ENCODE data around the gene MGRN1.
A peak's percentile ranks its signal among the peaks of the same experiment; 100 is the strongest.

Gene MGRN1

DNA sequence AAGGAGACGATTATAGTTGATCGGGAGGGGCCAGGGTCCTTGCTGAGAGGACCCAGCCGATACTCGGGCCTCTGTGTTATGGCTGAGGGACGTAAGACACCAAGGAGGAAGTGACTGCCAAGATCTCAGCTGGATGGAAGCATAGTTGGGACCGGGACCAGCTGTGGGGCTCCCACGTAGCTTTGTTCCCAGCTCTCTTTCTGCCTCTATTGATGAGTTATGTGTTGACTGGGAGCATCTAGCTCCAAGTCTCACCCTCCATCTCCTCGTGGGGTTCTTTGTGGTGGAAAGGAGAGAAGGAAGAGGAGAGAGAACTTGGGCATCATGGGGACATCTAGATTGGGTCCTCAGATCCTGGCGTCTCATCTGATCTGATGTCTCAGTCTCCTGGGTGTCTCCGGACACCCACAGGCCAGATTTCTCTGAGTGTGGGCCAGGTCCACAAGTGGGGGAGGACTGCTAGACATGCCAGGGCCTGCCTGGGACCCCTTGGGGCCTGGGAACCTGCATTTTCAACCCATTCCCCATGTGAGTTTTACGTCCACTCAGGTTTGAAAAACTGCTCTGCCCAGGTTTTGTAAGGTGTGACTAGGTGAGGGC is 1.0 kb downstream of the MGRN1 start:
- no peak for DNase-seq

DNA sequence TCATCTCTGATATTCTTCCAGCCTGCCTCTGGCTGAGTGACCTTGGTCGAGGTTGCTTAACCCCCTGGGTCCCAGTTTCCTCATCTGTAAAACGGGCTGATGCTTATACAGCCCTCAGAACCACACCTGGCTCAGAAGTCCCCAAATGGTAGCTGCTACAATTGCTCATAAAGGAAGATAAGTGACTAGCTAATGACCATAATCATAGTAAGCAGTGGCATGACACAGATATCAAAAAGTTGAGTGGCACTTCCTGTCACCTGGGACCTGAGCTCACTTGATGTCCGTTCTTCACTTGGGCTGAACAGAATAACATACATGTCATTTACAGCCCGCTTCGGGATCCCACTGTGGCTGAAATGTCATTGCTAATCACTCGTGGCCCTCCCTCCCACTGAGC is 1.8 kb downstream of the MGRN1 start:
- DNase-seq, result no peak

DNA sequence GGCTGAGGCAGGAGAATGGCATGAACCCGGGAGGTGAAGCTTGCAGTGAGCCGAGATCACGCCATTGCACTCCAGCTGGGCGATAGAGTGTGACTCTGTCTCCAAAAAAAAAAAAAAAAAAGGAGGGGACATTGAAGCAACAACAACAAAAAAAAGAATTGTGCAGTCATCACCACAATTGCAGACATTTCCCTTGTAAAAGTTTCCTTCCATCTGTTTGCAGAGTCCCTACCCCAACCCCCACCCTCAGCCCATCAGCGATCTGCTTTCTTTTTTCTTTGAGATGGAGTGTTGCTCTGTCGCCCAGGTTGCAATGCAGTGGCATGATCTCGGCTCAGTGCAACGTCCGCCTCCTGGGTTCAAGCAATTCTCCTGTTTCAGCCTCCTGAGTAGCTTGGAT is 3.7 kb downstream of the MGRN1 start:
- DNase-seq, result no peak

DNA sequence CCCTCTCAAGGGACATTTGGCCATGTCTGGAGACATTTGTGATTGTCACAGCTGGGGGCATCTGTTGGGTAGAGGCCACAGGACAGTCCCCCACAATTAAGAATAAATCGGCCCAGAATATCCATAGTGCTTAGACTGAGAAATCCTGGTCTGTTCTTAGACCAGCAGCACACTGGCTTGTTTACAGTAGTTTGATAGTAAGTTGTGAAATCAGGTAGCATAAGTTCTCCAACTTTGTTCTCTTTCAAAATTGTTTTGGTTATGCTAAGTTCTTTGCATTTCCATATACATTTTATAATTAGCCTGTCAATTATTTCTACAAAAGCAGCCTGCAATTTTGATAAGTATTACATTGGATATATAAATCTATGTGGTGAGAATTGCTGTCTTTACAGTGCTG is 6.8 kb downstream of the MGRN1 start:
- DNase-seq, result no peak

DNA sequence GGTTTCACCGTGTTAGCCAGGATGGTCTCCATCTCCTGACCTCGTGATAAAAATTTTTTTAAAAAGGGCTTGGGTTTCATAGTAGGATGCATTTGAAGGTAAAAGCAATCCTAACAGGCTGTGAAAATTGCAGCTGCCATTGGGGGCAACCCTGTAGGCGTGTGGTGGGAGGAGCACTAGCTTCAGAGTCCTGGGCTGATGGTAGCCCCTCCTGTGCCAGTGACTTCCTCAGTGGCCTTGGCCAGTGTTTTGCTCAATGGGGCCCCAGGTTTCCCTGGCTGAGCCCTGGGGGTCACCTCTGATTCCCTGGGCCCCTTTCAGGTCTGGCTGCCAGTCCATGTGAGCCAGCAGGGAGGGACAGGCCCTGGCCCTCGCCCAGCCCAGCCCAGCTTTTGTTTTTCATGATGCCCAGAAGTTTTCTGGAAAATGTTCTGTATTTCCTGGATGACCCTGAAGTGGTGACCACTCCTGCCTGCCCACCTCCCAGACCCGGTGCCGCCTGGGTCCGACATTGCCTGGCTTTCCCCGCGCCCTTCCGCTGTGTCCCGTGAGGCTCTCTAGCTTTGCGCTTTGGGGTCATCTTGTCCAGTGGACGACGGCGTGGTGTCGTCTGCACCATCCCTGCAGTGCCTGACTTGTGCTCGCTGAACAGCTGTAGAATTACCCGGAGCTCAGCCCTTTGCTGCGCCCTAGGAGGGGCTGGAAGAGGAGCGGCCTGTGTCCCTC is 9.4 kb downstream of the MGRN1 start:
- no peak for DNase-seq

DNA sequence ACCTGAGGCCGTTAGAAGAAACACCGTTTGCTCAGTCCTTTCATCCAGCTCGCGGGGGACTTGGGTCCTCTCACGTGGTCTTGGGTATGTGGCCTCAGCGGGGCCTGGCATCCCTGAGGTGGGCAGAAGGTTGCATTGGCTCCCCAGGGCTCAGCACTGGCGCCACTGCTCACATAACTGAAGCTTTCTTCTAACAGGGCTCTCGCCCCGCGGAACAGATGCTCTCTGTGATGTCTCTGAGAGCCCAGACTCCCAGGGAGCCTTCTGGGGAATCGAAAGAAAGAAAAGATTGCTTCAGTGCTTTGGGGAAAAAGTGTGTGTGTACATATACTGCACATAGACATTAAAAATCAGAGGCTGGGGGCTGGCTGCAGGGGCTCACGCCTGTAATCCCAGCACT is 10.1 kb downstream of the MGRN1 start:
- DNase-seq, result no peak

DNA sequence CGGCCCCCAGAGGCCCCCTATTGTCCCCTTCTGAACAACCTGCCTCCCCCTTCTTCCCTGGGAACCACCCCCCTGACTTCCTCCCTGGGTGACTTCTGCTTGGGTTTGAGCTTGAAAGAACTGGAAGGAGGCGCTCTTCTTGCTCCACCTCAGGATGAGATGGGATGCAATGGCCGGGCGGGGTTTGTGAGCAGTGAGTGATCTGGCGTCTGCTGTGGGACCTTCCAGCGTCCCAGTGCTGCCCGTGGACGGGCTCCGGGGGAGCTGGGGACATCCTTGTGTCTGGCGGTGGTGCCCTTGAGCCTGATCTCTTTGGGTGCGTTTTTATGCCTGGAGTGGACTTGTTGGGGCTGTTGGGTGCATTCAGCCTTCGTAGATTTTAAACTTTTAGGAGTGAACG is 11.6 kb downstream of the MGRN1 start:
- DNase-seq, result no peak

DNA sequence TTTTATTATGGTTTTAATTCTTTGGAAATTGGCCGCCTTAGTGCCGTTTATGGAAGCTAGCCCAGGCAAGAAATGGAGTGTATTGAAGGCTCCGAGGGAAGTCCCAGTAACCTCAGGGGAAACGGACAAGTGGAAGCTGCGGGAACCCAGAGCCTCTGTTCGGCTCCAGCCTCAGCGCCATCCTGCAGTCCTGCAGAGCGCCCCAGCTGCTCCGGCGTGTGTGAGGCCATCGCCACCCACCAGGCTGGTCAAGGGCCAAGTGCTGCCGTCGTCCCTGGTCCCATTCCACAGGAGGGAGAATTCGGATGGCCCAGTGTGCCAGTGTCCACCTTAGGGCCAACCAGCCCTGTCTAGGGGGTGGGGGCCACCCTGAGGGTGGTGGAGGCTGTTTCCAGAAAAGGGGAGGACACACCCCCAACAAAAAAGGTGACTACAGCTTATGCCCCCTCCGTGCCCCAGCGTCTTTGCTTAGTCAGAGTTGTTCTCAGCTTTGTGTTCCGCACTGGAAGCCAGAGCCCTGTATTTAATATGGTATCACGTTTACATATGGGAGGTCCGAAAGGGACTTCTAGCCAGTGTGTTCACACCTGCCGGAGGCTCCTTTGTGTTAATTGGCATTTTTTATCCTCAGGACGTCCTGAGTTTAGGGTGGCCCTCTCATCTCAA is 13.0 kb downstream of the MGRN1 start:
- DNase-seq, result no peak

DNA sequence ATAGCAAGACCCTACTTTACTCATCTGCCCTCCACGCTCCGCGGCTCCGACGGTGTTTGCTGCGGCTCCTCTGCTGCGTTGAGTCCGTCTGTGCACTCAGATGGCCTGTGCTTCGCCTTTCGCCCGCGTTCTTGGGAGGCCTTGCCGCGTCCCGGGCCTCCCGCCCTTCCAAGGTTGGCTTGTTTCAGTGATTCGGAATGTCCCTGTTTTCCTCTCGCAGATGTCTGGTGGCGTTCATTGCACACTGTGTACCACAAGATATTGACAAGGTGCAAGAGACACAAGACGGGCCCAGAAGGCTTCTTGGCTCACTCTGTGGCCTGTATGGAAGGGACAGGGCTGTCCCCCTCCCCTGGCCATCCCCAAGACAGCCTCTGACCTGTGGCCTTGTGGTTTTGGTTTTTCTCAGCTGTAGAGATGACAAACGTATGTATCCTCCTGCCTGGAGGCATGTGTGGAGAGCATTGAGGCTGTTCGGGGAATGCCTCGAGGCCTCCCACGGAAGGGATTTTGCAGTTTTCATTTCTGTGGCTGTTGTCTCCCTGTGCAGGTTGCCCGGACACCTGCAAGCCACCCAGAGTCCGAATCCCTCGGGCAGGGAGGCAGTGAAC is 15.4 kb downstream of the MGRN1 start:
- DNase-seq, result no peak

DNA sequence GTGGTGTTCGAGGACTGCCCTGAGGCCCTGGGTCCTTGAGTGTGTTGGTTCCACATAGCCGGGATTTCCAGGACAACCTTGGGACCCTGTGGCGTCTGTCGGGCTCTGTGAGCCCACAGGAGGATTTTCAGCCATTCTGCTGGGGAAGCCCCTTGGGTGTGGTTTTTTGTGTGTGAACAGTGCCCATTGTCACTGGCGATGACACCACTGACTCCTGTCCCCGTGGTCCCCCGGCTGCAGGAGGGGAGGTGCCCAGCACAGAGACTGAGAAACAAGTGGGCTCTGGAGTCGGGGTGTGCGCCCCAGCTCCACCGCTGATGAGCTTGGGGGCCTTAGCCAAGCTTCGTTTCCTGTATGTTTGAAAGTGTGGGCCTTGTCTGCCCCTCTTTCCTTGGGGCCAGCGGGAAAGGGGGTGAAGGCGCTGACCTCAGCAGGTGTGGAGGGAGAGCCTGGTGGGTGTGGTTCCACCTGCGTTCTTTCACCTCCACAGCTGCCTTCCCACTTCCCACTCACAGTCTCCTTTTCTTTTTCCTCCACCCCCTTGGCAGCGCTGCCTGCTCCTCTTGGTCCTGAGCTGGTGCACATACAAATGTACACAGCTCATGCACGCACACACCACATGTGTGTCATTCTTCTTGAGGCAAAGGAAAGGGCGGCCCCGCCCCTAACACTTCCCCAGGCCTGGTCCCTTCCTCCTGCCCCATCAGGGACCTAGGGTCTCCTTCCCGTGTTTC is 16.1 kb downstream of the MGRN1 start:
- DNase-seq, result no peak

DNA sequence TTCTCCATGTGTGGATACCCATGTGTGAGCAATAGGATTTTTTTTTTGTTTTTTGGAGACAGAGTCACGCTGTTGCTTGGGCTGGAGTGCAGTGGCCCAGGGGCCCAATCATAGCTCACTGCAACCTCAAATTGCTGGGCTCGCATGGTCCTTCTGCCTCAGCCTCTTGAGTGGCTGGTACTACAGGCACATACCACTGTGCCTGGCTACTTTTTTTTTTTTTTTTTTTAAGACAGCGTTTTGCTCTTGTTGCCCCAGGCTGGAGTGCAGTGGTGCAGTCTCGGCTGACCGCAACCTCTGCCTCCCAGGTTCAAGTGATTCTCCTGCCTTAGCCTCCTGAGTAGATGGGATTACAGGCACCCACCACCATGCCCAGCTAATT is 16.7 kb downstream of the MGRN1 start:
- DNase-seq, result no peak

DNA sequence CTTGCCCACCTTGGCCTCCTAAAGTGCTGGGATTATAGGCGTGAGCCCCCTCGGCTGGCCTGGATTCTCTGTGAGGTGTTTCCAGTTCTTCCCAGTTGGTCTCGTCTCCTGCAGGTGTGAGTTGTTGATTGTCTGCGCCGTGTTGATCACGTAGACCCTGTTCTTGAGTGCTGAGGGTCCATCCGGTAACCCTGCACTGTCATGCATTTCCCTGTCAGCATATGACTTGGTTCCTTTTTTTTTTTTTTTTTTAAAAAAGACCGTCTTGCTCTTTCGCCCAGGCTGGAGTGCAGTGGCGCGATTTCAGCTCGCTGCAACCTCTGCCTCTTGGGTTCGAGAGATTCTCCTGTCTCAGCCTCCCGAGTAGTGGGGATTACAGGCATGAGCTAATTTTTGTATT is 17.3 kb downstream of the MGRN1 start:
- no peak for DNase-seq

DNA sequence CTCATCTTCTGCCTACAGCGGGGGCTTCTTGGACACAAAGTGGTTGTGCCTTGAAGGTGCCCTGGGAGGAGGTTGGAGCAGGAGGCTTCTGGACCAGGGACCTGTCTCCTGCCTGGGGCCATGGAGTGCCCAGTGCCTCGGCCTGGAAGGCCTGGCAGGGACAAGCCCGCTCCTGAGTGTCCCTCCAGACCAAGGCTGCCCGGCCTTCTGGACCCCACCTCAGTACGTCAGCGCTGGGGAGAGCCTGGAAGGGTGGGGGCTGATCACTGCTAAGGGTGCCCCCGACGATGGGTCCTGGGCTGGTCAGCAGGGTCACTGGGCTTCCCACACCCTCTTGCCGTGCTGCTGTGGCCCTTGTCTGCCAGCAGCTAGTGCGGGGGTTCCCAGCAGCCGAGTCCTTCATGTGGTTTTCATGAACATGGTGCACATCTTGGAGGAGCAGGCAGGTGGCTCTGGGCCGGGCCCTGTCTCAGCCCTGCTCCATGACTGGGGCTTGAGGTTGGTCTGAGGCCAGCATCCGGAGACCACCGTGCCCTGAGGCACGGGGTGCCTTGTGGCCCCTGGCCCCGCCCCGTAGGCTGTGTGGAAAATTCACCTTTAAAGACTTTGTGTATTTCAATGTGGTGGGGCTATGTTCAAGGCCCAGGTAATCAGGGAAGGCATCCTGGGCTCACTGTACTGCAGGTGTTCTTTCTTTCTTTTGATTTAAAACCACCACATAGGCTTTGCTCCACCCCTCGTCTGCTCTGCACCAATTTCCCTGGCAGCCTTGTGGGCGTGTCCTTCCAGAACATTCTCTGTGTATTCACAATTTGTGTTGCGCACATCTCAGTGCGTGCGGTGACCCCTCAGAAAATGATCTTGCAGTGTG is 22.4 kb downstream of the MGRN1 start:
- no peak for DNase-seq

DNA sequence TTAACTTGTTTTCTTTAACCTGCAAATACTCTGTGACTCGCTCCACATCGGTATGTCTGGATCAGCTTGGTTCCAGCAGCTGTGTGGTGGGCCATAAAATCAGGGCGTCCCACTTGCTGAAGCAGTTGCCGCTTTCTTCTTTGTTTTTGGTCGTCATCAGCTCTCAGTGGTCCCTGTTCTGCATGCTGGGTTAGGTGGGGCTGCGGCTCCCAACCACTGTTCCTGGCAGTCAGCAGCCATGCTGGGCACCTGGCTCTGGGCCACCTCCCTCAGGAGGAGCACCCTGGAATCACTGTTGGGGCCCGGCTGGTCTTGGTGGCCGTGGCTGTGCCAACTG is 23.0 kb downstream of the MGRN1 start:
- DNase-seq, result no peak

DNA sequence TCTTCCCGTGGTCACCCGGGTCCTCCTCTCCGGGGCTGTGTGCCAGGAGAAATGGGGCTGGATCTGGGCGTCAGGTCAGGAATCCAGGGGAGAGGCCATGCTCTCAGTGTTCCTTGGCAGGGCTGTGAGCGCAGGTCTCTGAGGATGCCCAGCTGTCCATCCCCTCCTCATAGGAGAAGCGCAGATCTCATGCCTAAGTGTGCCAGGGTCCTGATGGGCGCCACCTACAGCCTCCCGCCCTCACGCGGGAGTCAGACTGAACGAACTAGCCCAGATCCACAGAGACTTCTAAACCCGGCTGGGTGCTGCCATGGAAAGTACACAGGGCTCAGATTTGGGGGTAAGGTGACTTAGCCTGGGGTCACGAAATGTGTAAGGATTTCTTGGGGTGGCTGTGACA is 24.3 kb downstream of the MGRN1 start:
- DNase-seq, result no peak

DNA sequence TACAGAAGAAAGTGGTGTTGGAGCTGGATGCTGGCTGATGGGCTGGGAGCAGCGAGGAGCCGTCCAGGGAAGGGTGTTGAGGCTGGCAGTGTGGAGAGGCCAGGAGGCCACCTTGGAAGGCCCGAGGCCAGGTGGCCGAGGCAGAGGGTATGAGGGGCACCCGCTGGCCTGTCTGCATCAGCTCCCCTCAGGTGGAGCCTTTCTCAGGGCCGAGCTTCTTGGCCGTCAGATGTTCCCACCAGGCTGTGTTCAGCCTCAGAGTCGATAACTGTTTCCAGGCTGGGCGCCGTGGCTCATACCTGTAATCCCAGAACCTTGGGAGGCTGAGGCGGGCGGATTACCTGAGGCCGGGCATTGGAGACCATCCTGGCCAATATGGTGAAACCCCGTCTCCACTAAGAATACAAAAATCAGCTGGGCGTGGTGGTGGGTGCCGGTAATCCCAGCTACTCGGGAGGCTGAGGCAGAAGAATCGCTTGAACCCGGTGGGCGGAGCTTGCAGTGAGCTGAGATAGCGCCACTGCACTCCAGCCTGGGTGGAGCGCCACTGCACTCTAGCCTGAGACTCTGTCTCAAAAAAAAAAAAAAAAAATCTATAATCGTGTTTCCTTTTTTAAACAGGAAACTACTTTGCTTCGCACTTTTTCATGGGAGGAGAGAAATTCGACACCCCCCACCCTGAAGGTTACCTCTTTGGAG is 25.3 kb downstream of the MGRN1 start:
- DNase-seq, result no peak

DNA sequence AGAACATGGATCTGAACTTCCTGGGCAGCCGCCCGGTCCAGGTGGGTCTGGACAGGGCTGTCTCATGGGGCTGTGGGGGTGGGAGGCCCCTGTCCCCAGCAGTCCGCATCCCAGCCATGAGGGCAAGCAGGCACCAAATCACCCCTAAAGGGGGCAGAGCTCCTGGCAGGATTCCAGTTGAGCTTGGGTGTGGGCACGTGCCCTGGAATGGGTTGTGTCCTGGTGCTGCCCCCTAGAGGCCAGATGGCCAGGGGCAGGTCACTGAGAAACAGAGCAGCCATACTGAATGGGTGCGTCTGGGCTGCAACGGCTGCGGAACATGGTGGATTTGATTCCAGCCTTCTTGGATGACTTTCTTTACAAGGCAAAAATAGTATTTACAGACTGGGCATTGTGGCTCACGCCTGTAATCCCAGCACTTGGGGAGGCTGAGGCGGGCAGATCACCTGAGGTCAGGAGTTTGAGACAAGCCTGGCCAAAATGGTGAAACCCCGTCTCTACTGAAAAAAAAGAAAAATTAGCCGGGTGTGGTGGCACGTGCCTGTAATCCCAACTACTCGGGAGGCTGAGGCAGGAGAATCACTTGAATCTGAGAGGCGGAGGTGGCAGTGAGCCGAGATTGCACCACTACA is 25.9 kb downstream of the MGRN1 start:
- peak; percentile 23 for DNase-seq

DNA sequence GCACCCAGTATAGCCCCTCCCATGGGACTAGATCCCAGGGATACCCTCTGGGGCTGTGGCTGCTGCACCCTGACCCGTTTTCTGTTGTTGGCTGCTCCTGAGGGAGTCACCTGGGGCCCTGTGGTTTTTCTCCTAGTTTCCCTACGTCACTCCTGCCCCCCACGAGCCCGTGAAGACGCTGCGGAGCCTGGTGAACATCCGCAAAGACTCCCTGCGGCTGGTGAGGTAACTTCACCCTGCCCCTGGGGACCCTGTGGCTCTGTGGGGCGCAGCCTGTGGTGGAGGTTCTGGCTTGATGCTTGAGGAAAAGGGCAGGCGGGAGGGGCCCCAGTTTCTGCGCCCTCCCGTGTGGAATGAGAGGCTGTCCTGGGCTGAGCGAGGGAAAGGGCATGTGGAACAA is 27.2 kb downstream of the MGRN1 start:
- DNase-seq, result no peak

DNA sequence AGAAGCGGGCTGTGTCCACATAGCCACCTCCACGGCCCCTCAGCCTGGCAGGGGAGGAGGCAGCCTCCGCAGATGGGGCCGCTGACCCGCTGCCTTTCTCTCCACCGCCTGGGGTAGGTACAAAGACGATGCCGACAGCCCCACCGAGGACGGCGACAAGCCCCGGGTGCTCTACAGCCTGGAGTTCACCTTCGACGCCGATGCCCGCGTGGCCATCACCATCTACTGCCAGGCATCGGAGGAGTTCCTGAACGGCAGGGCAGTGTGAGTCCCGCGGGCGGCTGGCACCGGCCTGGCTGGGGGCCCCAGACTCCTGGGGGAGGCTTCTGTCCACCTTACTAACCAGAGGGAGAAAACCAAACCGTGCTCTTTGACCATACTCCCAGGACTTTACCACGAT is 27.9 kb downstream of the MGRN1 start:
- no peak for DNase-seq

DNA sequence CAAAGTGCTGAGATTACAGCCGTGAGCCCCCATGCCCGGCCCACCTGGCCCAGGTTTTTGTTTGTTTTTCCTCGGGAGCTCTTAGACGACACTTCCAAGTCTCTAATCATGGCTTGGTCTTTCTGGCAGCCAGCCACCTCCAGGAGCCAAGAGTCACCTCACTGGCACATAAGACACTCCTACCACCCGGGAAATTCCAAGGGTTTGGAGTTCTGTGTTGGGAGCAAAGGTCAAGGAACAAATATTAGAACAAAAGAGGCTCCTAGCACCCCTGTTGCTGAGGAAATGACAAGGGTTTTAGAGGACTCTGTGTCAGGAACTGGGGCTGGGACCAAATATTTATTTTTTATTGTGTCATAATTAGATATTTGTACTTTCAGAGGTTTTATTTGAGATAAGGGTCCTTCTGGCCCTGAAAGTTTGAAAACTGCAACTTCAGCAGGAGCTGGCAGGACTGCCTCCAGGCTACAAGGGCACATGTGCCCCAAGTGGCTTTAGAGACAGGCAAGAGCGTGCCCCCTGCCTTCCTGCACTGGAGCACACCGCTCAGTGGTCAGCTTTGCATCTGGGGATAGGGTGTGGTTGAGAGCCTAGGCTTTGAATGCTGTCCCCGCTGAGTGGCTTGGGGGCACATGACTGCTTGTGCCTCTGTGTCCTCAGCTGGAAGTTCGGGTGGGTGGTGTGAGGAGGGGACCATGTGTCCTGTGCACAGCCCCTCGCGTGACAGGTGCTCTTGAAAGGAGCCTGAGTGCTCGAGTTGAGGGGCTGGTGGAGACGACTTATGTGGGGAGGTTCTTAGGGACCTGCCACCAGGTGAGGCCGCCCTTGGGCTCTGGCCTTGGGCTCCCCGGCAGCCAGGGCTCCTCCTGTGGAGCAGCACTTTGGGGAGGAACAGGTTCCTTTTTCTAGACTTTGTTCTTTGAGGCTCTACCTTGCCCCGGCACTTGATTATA is 29.7 kb downstream of the MGRN1 start:
- no peak for DNase-seq

Measured in NCI-H1105 treated with DMSO at 0.1 percent for 48 hours (cell line).